Peyer's patch (tissue), 4 donors: ENCODE data around the gene GADD45G.

Experiments
- POLR2A ChIP-seq, 2 donors: fragments of 450-650 bp; IDR thresholded peaks; one replicate each; pipeline ENCODE4 v1.5.1; 2017; ENCODE audit warnings: antibody characterized with exemption in 2 of 2, mild to moderate bottlenecking in 2 of 2, moderate library complexity in 2 of 2
- TF ChIP-seq, protein P1 (sequence below), 6 experiments: fragments of 450-650 bp in 4 of 6; fragments of 200-600 bp in 2 of 6; sonication (generic) in 1 of 6; IDR thresholded peaks; one replicate each; pipeline ENCODE4 v1.5.1; 2017 to 2019; ENCODE audit warnings: antibody characterized with exemption in 6 of 6, mild to moderate bottlenecking in 3 of 6, moderate library complexity in 1 of 6

DNA sequence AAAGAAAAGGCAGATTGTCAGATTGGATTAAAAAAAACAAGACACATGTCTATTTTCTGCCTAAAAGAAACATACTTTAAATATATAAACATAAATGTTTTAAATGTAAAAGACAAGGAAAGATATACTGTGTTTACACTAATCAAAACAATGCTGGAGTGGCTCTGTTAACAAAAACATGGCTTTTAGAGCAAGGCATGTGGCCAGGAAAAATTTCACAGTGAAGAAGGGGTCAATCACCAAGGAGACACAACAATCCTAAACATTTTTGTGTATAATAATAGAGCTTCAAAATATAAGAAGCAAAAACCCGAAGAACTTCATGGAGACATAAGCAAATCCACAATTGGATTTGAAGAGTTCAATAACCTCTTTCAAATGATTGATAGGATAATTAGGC, 18.5 kb upstream of the GADD45G start:
- TF ChIP-seq, protein P1, sequence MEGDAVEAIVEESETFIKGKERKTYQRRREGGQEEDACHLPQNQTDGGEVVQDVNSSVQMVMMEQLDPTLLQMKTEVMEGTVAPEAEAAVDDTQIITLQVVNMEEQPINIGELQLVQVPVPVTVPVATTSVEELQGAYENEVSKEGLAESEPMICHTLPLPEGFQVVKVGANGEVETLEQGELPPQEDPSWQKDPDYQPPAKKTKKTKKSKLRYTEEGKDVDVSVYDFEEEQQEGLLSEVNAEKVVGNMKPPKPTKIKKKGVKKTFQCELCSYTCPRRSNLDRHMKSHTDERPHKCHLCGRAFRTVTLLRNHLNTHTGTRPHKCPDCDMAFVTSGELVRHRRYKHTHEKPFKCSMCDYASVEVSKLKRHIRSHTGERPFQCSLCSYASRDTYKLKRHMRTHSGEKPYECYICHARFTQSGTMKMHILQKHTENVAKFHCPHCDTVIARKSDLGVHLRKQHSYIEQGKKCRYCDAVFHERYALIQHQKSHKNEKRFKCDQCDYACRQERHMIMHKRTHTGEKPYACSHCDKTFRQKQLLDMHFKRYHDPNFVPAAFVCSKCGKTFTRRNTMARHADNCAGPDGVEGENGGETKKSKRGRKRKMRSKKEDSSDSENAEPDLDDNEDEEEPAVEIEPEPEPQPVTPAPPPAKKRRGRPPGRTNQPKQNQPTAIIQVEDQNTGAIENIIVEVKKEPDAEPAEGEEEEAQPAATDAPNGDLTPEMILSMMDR (IDR thresholded peaks at IDR 0.05) = no peak
- TF ChIP-seq POLR2A (IDR thresholded peaks at IDR 0.05) = no peak
